Adrenal gland (tissue), 12 donors: Measurements from ENCODE around the gene NABP1. TPM values are rescaled to one million over a fixed set of nuclear protein-coding genes. Genes with fewer than 3 reads are reported as not detected.

Source experiments
- DNase-seq, 7 donors: peaks; one replicate each; pipeline ENCODE4 v3.0.0-alpha.2; 2019 to 2020
- H3K27ac ChIP-seq, 5 donors: fragments of 200-600 bp; sonication (generic) in 4 of 5; 1 replicate in 3 of 5; 2 replicates in 2 of 5; pipeline versions ENCODE4 v1.5.1 to v1.8.0; 2016 to 2020; ENCODE audit warnings: mild to moderate bottlenecking in 1 of 5
- H3K27me3 ChIP-seq: fragments of 200-600 bp; 2 replicates; pipeline ENCODE4 v1.8.0; 2021
- H3K36me3 ChIP-seq, 2 donors: fragments of 200-600 bp; replicated peaks in 1 of 2; 1 replicate in 1 of 2; 2 replicates in 1 of 2; pipeline versions ENCODE4 v1.5.1 to v1.8.0; 2018 to 2022
- H3K4me1 ChIP-seq, 2 donors: fragments of 200-600 bp; replicated peaks in 1 of 2; 1 replicate in 1 of 2; 2 replicates in 1 of 2; pipeline versions ENCODE4 v1.5.1 to v1.8.0; 2018 to 2021
- H3K4me3 ChIP-seq, 4 donors: fragments of 200-600 bp; sonication (generic) in 3 of 4; one replicate each; pipeline ENCODE4 v1.5.1; 2016 to 2018
- H3K9me3 ChIP-seq, 3 donors: fragments of 200-600 bp; sonication (generic) in 1 of 3; replicated peaks in 1 of 3; 1 replicate in 2 of 3; 2 replicates in 1 of 3; pipeline versions ENCODE4 v1.5.1 to v1.8.0; 2016 to 2021
- CTCF ChIP-seq, 6 experiments: fragments of 450-650 bp in 4 of 6; fragments of 200-600 bp in 2 of 6; sonication (generic) in 1 of 6; IDR thresholded peaks; 1 replicate in 5 of 6; 2 replicates in 1 of 6; pipeline versions ENCODE4 v1.5.1 to v1.8.0; 2016 to 2021; ENCODE audit warnings: antibody characterized with exemption in 6 of 6, mild to moderate bottlenecking in 2 of 6, moderate library complexity in 1 of 6
- POLR2A ChIP-seq, 2 donors: fragments of 450-650 bp; IDR thresholded peaks; one replicate each; pipeline ENCODE4 v1.6.1; 2017; ENCODE audit warnings: antibody characterized with exemption in 2 of 2, mild to moderate bottlenecking in 2 of 2, moderate library complexity in 1 of 2
- WGBS, 4 donors: extraction: QIAGEN DNeasy Blood & Tissue Kit in 2 of 4; methylation state at CpG; one replicate each; pipeline versions ENCODE4 v1.1.5 to v1.1.7; 2013 to 2017; 5-methylcytosine and 5-hydroxymethylcytosine counted together
- intact Hi-C, 2 donors: fragments of 100-400 bp; cut with DNase I; formaldehyde crosslinking; loops; one replicate each; pipeline versions ENCODE4 v1.14.1 to v1.15.0; 2022 to 2023
- polyA plus RNA-seq, 3 donors: library from polyadenylated mRNA; stranded (reverse); fragments of 200-250 nt in 2 of 3; fragments of 350-450 nt in 1 of 3; fragmentation: Illumina TruSeq in 1 of 3; extraction: RNeasy Lipid Tissue Mini Kit (QIAGEN cat#74804) in 1 of 3; gene quantifications; one replicate each; pipeline ENCODE4 v1.2.3, GENCODE V29; 2013 to 2014
- total RNA-seq, 9 donors: library from RNA; depleted of rRNA in 4 of 9; stranded (reverse); fragments of >200 nt in 4 of 9; fragments of 120-200 nt in 1 of 9; fragmentation: NEBNext Ultra II Directional in 1 of 9; extraction: Animal tissue kit (Norgen Biotek cat#: 25700) in 1 of 9; gene quantifications; one replicate each; pipeline versions ENCODE4 v1.1.0 to v1.2.4, GENCODE V29; 2013 to 2023
- donor health status: healthy with polysubstance abuse.
- donor health status: Bipolar disorder and iron deficiency.
- donor health status: DM: yes; HTN: yes; CAD: no.
- donor health status: DM: no; HTN: no; CAD: no.
- donor health status: DM: no; HTN: no; CAD: no.
- donor health status: DM: yes; HTN: yes; CAD: no.

The NABP1 gene
- total and polyA plus RNA-seq, 12 donors = 2.5 to 39.9 (median 14.9) TPM

DNA sequence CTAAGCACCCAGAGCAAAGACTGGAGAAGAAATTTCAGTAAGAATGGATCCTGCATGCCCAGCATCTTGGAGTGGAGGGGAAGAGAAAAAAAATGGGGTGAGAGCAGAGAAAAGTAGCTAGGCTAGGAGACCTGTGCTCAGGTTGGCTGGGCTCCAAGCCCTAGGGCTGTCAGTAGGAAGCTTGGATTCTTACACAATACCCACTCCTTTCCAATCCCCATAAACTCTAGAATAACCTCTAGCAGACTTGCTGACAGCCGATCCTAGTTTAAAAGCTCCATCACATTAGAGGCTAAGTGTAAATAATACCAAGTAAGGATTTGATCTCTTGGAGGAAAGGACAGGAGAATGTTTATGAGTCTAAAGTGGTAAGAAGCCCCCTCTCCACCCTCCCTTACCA, 46.2 kb upstream of the NABP1 start:
- intact Hi-C loops = no loop called here

DNA sequence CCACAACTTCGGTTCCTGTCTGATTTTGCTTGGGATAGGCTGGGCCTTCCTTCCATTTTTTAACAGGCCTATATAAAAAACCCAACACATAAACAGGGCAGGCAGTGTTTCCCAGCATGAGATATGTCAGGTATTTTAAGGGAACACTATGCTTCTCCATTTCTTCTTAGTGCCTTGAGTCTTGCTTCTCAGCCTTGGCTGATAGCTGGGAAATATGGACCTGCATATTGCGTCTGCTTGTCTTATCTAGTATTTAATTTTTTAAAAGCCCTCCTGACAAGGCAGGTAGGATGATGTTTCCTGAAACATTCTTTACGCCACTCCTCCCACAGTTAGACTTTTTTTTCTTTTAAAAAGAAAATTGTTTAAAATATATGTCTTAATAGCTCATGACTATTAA, 45.5 kb upstream of the NABP1 start:
- H3K27ac ChIP-seq = no peak overlapping the region
- no peaks in the 10 kb centered on the region for H3K27me3 ChIP-seq
- intact Hi-C loops = no loop called here
- no peaks in the 10 kb centered on the region for H3K36me3 ChIP-seq
- no peak for DNase-seq
- no peak overlapping the region for H3K4me3 ChIP-seq
- 89 to 92% (median 90%) methylated on average over 3 of the region's 3 CpGs for WGBS, 4 donors
- TF ChIP-seq POLR2A (IDR thresholded peaks at IDR 0.05) (no peak), CTCF (IDR thresholded peaks at IDR 0.05) (no peak)
- no peaks in the 10 kb centered on the region for H3K9me3 ChIP-seq
- peaks cover 0 to 3% of the 10 kb centered on the region in 2 donors for H3K4me1 ChIP-seq

More for the DNA sequence above, 46.2 kb upstream of the NABP1 start:
- Histone ChIP-seq H3K9me3 (no peaks in the 10 kb centered on the region), H3K4me1 (no peaks in the 10 kb centered on the region), H3K27me3 (no peaks in the 10 kb centered on the region), H3K36me3 (no peaks in the 10 kb centered on the region), H3K4me3 (no peak overlapping the region), H3K27ac (no peak overlapping the region)
- 57 to 70% (median 64%) methylated on average over 1 of the region's 1 CpG for WGBS, 4 donors
- peak in 5 of 7 donors; percentile 18 to 57 (median 45) for DNase-seq
- no peak for TF ChIP-seq POLR2A (IDR thresholded peaks at IDR 0.05)
- TF ChIP-seq CTCF (IDR thresholded peaks at IDR 0.05) = no peak

- H3K27ac ChIP-seq = no peak overlapping the region
- TF ChIP-seq POLR2A (IDR thresholded peaks at IDR 0.05) (no peak), CTCF (IDR thresholded peaks at IDR 0.05) (no peak)
- no peaks in the 10 kb centered on the region for H3K9me3 ChIP-seq
- no peaks in the 10 kb centered on the region for H3K27me3 ChIP-seq
- DNase-seq = no peak
- H3K4me1 ChIP-seq = peaks cover 0 to 17% of the 10 kb centered on the region in 2 donors
- WGBS, 4 donors = 86 to 93% (median 91%) methylated on average over 1 of the region's 1 CpG
- intact Hi-C loops = no loop called here
- H3K36me3 ChIP-seq = no peaks in the 10 kb centered on the region
- H3K4me3 ChIP-seq = no peak overlapping the region
Observed at GRCh38 chr2:191634791-191635190, 43.1 kb upstream of the NABP1 start.

- no peaks in the 10 kb centered on the region for H3K27me3 ChIP-seq
- peaks cover 0 to 17% of the 10 kb centered on the region in 2 donors for H3K4me1 ChIP-seq
- H3K36me3 ChIP-seq = no peaks in the 10 kb centered on the region
- DNase-seq = no peak
- H3K4me3 ChIP-seq = no peak overlapping the region
- TF ChIP-seq CTCF (IDR thresholded peaks at IDR 0.05) (no peak), POLR2A (IDR thresholded peaks at IDR 0.05) (no peak)
- intact Hi-C loops = no loop called here
- H3K27ac ChIP-seq = no peak overlapping the region
- no peaks in the 10 kb centered on the region for H3K9me3 ChIP-seq
- WGBS, 4 donors = 64 to 76% (median 72%) methylated on average over 5 of the region's 5 CpGs
Observed at GRCh38 chr2:191635333-191636234, 42.4 kb upstream of the NABP1 start.
